Kidney (tissue), 14 donors: ENCODE results near the gene RAB3C. TPM values are rescaled to one million over a fixed set of nuclear protein-coding genes. Genes with fewer than 3 reads are reported as not detected.
A peak's percentile ranks its signal among the peaks of the same experiment; 100 is the strongest.

ENCODE experiments used
- DNase-seq, 5 donors: peaks; one replicate each; pipeline ENCODE4 v3.0.0-alpha.2; 2013 to 2020
- FAIRE-seq: peaks from 2 replicates; lab custom pipeline; 2012; peaks lifted over from hg19 to GRCh38; lab: Jason Lieb, UNC
- H3K27ac ChIP-seq, 2 donors: one replicate each; pipeline ENCODE4 v1.7.0; 2013; ENCODE audit warnings: low read depth in 2 of 2, low read length in 2 of 2, inconsistent platforms in 1 of 2
- H3K27me3 ChIP-seq: one replicate; pipeline ENCODE4 v1.7.1; 2013; ENCODE audit warnings: low read length, inconsistent platforms; ENCODE audit not compliant: control insufficient read depth, insufficient read depth
- H3K36me3 ChIP-seq, 3 donors: one replicate each; pipeline versions ENCODE4 v1.7.0 to v1.7.1; 2013; ENCODE audit warnings: low read length in 3 of 3, control low read depth in 1 of 3, inconsistent platforms in 1 of 3; ENCODE audit not compliant: insufficient read depth in 3 of 3, control insufficient read depth in 2 of 3
- H3K4me1 ChIP-seq, 3 donors: one replicate each; pipeline versions ENCODE4 v1.7.0 to v1.7.1; 2013; ENCODE audit warnings: low read length in 3 of 3, inconsistent platforms in 1 of 3, low read depth in 1 of 3; ENCODE audit not compliant: control insufficient read depth in 2 of 3, insufficient read depth in 2 of 3
- H3K4me3 ChIP-seq, 3 donors: one replicate each; pipeline versions ENCODE4 v1.7.0 to v1.8.1; 2013; ENCODE audit warnings: low read length in 3 of 3, control low read depth in 1 of 3, inconsistent platforms in 1 of 3
- H3K9ac ChIP-seq, 3 donors: one replicate each; pipeline versions ENCODE4 v1.7.0 to v1.7.1; 2013; ENCODE audit warnings: low read length in 3 of 3, control low read depth in 1 of 3, inconsistent platforms in 1 of 3
- H3K9me3 ChIP-seq, 3 donors: one replicate each; pipeline versions ENCODE4 v1.7.0 to v1.7.1; 2013; ENCODE audit warnings: low read length in 3 of 3, control low read depth in 1 of 3, inconsistent platforms in 1 of 3; ENCODE audit not compliant: control insufficient read depth in 2 of 3, insufficient read depth in 1 of 3
- intact Hi-C: fragments of 100-400 bp; cut with DNase I; formaldehyde crosslinking; loops from one replicate; pipeline ENCODE4 v1.11.1; 2022
- polyA plus RNA-seq: library from polyadenylated mRNA; stranded (reverse); fragments of 350-450 nt; fragmentation: Illumina TruSeq; extraction: RNeasy Lipid Tissue Mini Kit (QIAGEN cat#74804); gene quantifications from one replicate; pipeline ENCODE4 v1.2.3, GENCODE V29; 2014; ENCODE audit warnings: low read depth, low replicate concordance; ENCODE audit not compliant: insufficient read depth
- total RNA-seq: library from RNA; stranded (reverse); fragmentation: NEBNext Ultra II Directional; extraction: Animal tissue kit (Norgen Biotek cat#: 25700); gene quantifications from one replicate; pipeline ENCODE4 v1.2.1, GENCODE V29; 2021
- TF ChIP-seq, protein P1 (sequence below): IDR thresholded peaks from 3 replicates; pipeline ENCODE4 v1.5.1; 2012; ENCODE audit warnings: mild to moderate bottlenecking, moderate library complexity, borderline replicate concordance; ENCODE audit not compliant: insufficient read depth; ENCODE audit errors: extremely low read depth
- donor health status: control.
- donor health status: control.
- donor health status: control.
- donor health status: control.
- donor health status: control.
- donor health status: DM: yes; HTN: yes; CAD: no.
- donor health status: Normal renal cell carcinoma (clear cell type).

The RAB3C gene
- total and polyA plus RNA-seq, 2 donors from 2014 or later: 3.7 TPM; not detected in 1

DNA sequence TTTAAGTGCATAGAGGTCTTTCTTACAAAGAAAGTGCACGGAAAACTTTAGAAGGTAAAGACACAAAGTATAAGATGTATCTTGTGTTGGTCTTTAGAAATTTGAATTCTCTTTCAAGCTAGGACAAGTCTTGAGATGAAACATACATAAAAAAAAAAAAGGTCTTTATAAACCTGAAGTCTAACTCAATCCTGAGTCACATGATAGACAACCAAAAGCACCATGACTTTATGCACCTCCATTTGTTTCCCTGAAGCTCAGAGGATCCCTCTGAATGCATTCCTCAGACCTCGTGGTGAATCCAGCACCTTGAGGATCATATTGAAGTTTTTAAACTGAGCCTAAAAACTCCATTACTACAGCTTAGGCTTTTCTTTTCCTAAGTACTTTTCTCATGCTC is 91.8 kb downstream of the RAB3C start:
- no peak for FAIRE-seq
- TF ChIP-seq, protein P1, sequence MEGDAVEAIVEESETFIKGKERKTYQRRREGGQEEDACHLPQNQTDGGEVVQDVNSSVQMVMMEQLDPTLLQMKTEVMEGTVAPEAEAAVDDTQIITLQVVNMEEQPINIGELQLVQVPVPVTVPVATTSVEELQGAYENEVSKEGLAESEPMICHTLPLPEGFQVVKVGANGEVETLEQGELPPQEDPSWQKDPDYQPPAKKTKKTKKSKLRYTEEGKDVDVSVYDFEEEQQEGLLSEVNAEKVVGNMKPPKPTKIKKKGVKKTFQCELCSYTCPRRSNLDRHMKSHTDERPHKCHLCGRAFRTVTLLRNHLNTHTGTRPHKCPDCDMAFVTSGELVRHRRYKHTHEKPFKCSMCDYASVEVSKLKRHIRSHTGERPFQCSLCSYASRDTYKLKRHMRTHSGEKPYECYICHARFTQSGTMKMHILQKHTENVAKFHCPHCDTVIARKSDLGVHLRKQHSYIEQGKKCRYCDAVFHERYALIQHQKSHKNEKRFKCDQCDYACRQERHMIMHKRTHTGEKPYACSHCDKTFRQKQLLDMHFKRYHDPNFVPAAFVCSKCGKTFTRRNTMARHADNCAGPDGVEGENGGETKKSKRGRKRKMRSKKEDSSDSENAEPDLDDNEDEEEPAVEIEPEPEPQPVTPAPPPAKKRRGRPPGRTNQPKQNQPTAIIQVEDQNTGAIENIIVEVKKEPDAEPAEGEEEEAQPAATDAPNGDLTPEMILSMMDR: no peak
- no peak for DNase-seq
- Histone ChIP-seq H3K4me1 (no peaks in the 10 kb centered on the region), H3K27ac (no peak overlapping the region), H3K9ac (no peak overlapping the region), H3K4me3 (no peak overlapping the region), H3K27me3 (no peaks in the 10 kb centered on the region), H3K9me3 (no peaks in the 10 kb centered on the region), H3K36me3 (no peaks in the 10 kb centered on the region)
- intact Hi-C loops: no loop called here

DNA sequence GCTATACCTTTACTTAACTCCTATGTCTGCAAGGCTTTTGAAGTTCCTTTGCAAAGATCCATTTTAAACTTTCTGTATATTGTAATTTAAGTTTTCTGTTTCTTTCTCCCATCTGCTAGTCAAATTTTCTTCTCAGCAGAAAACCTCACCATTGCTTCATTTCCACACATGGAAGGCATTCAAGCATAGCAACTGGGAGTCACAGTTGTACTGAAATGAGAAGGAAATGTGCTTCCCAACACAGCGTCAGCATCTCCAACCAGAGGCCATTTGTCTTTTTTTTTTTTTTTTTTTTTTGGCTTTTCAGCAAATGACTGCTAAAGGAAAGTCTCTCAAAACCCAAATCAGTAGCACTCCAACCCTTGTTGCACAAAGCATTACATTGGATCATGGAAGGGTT is 92.5 kb downstream of the RAB3C start:
- Histone ChIP-seq H3K4me1 (no peaks in the 10 kb centered on the region), H3K27me3 (no peaks in the 10 kb centered on the region), H3K9ac (no peak overlapping the region), H3K9me3 (no peaks in the 10 kb centered on the region), H3K27ac (no peak overlapping the region), H3K4me3 (no peak overlapping the region), H3K36me3 (no peaks in the 10 kb centered on the region)
- FAIRE-seq: no peak
- intact Hi-C loops: no loop called here
- TF ChIP-seq, protein P1: no peak
- DNase-seq: peak in 1 of 5 donors; percentile 5

DNA sequence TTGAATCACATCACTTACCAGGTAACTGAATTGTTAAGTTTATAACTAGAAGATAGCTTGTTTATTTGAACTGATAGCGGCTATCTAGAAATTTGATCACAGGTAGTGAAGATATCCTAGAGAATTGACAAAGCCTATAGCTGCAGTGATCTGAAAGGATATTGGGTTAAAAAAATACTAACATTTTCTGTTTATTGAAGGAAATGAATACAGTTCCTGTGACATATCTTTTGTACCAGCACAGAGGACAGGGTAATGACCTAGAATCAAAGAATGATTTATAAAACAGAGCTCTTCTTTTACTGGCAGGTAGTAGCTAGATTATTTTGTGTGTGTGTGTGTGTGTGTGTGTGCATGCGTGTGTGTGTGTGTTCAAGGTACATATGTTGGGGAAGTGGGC is 94.8 kb downstream of the RAB3C start:
- TF ChIP-seq, protein P1: no peak
- intact Hi-C loops: no loop called here
- Histone ChIP-seq H3K4me3 (no peak overlapping the region), H3K4me1 (no peaks in the 10 kb centered on the region), H3K9me3 (no peaks in the 10 kb centered on the region), H3K27ac (no peak overlapping the region), H3K9ac (no peak overlapping the region), H3K27me3 (no peaks in the 10 kb centered on the region), H3K36me3 (no peaks in the 10 kb centered on the region)
- FAIRE-seq (no peak), DNase-seq (no peak)

DNA sequence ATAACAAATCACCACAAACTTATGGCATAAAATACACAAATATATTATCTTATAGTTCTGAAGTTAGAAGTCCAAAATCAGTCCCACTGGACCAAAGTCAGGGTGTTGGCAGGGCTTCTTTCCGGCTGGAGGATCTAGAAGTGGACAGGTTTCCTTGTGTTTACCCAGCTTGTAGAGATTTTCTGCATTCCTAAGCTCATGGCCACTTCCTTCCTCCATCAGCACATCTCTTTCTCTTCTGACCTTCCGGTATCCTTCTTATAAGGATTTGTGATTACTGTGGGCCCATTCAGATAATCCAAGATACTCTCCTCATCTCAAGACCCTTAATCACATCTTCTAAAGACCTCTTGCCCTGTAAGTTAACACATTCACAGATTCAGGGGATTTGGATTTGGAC is 97.6 kb downstream of the RAB3C start:
- DNase-seq: peak in 1 of 5 donors; percentile 11
- Histone ChIP-seq H3K4me1 (no peaks in the 10 kb centered on the region), H3K27me3 (no peaks in the 10 kb centered on the region), H3K9me3 (no peaks in the 10 kb centered on the region), H3K36me3 (no peaks in the 10 kb centered on the region), H3K4me3 (no peak overlapping the region), H3K9ac (no peak overlapping the region), H3K27ac (no peak overlapping the region)
- intact Hi-C loops: no loop called here
- TF ChIP-seq, protein P1: no peak
- no peak for FAIRE-seq
